ENCODE measurements around the gene ZDHHC23. TPM values are rescaled to one million over a fixed set of nuclear protein-coding genes. Genes with fewer than 3 reads are reported as not detected.
A peak's percentile ranks its signal among the peaks of the same experiment; 100 is the strongest.

ZDHHC23 gene
- total RNA-seq = 0.11 TPM in 1 of 2 replicates, not detected in the other
- 0.03 TPM for polyA plus RNA-seq (2012)

GRCh38 chr3:113947372-113948014, at the start of gene ZDHHC23:
Gene ZDHHC23, plus strand, starts transcription at chr3:113948013. Its CDS starts 790 bp downstream, at chr3:113948803.
- DNase-seq (ENCODE audit: low read depth) = peak; percentile 33

GRCh38 chr3:113898892-113899291, 48.9 kb upstream of the ZDHHC23 start:
- DNase-seq (ENCODE audit: low read depth) = peak; percentile 46

- no peak for DNase-seq (ENCODE audit: low read depth)
Observed at GRCh38 chr3:113906568-113907140, 41.2 kb upstream of the ZDHHC23 start.

- DNase-seq (ENCODE audit: low read depth) = no peak
Observed at GRCh38 chr3:113908133-113908532, 39.7 kb upstream of the ZDHHC23 start.

GRCh38 chr3:113910966-113911365, 36.8 kb upstream of the ZDHHC23 start:
- no peak for DNase-seq (ENCODE audit: low read depth)

GRCh38 chr3:113912552-113913236, 35.1 kb upstream of the ZDHHC23 start:
- DNase-seq (ENCODE audit: low read depth) = peak; percentile 45

GRCh38 chr3:113914646-113915045, 33.2 kb upstream of the ZDHHC23 start:
- DNase-seq (ENCODE audit: low read depth) = no peak

GRCh38 chr3:113927556-113927955, 20.3 kb upstream of the ZDHHC23 start:
- DNase-seq (ENCODE audit: low read depth) = no peak

- no peak for DNase-seq (ENCODE audit: low read depth)
Observed at GRCh38 chr3:113946831-113947230, 982 bp upstream of the ZDHHC23 start.

- DNase-seq (ENCODE audit: low read depth) = no peak
Observed at GRCh38 chr3:113948015-113948917, 453 bp downstream of the ZDHHC23 start.

- DNase-seq (ENCODE audit: low read depth) = no peak
Observed at GRCh38 chr3:113952921-113953320, 5.1 kb downstream of the ZDHHC23 start.

- no peak for DNase-seq (ENCODE audit: low read depth)
Observed at GRCh38 chr3:113953677-113954076, 5.9 kb downstream of the ZDHHC23 start.

GRCh38 chr3:113954091-113954685, 6.4 kb downstream of the ZDHHC23 start:
- DNase-seq (ENCODE audit: low read depth) = peak; percentile 13

- no peak for DNase-seq (ENCODE audit: low read depth)
Observed at GRCh38 chr3:113963879-113964278, 16.1 kb downstream of the ZDHHC23 start.

- DNase-seq (ENCODE audit: low read depth) = no peak
Observed at GRCh38 chr3:113966172-113966571, 18.4 kb downstream of the ZDHHC23 start.

- DNase-seq (ENCODE audit: low read depth) = no peak
Observed at GRCh38 chr3:113968986-113969385, 21.2 kb downstream of the ZDHHC23 start.

GRCh38 chr3:113977822-113978221, 30.0 kb downstream of the ZDHHC23 start:
- no peak for DNase-seq (ENCODE audit: low read depth)

GRCh38 chr3:113979916-113980315, 32.1 kb downstream of the ZDHHC23 start:
- no peak for DNase-seq (ENCODE audit: low read depth)

GRCh38 chr3:113981803-113982202, 34.0 kb downstream of the ZDHHC23 start:
- no peak for DNase-seq (ENCODE audit: low read depth)

GRCh38 chr3:113983544-113983943, 35.7 kb downstream of the ZDHHC23 start:
- DNase-seq (ENCODE audit: low read depth) = no peak

- no peak for DNase-seq (ENCODE audit: low read depth)
Observed at GRCh38 chr3:113985541-113985940, 37.7 kb downstream of the ZDHHC23 start.

All from myocyte (in vitro differentiated cells).